ENCODE measurements around the gene DLK2.
"Not testable (repeated sequence)": the region's sequence is repeated elsewhere in the genome, so short reads cannot be mapped to it uniquely, and the experiment has no call there.

DNA sequence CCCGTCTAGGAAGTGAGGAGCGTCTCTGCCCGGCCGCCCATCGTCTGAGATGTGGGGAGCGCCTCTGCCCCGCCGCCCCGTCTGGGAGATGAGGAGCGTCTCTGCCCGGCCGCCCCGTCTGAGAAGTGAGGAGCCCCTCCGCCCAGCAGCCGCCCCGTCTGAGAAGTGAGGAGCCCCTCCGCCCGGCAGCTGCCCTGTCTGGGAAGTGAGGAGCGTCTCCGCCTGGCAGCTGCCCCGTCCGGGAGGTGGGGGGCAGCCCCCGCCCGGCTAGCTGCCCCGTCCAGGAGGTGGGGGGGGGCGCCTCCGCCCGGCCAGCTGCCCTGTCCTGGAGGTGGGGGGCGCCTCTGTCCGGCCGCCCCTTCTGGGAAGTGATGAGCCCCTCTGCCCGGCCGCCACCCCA lies 30.3 kb downstream of the DLK2 start:
- TF ChIP-seq, protein P1, sequence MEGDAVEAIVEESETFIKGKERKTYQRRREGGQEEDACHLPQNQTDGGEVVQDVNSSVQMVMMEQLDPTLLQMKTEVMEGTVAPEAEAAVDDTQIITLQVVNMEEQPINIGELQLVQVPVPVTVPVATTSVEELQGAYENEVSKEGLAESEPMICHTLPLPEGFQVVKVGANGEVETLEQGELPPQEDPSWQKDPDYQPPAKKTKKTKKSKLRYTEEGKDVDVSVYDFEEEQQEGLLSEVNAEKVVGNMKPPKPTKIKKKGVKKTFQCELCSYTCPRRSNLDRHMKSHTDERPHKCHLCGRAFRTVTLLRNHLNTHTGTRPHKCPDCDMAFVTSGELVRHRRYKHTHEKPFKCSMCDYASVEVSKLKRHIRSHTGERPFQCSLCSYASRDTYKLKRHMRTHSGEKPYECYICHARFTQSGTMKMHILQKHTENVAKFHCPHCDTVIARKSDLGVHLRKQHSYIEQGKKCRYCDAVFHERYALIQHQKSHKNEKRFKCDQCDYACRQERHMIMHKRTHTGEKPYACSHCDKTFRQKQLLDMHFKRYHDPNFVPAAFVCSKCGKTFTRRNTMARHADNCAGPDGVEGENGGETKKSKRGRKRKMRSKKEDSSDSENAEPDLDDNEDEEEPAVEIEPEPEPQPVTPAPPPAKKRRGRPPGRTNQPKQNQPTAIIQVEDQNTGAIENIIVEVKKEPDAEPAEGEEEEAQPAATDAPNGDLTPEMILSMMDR (IDR thresholded peaks at IDR 0.05; ENCODE audit: low read length), result not testable (repeated sequence)
- not testable (repeated sequence) for TF ChIP-seq EZH2 (IDR thresholded peaks at IDR 0.05; ENCODE audit: borderline replicate concordance, low read length)
